ENCODE data around the gene FRMD1.

The FRMD1 gene

GRCh38 chr6:168116975-168117899, 38.2 kb upstream of the FRMD1 start:
- TF ChIP-seq, protein P1, sequence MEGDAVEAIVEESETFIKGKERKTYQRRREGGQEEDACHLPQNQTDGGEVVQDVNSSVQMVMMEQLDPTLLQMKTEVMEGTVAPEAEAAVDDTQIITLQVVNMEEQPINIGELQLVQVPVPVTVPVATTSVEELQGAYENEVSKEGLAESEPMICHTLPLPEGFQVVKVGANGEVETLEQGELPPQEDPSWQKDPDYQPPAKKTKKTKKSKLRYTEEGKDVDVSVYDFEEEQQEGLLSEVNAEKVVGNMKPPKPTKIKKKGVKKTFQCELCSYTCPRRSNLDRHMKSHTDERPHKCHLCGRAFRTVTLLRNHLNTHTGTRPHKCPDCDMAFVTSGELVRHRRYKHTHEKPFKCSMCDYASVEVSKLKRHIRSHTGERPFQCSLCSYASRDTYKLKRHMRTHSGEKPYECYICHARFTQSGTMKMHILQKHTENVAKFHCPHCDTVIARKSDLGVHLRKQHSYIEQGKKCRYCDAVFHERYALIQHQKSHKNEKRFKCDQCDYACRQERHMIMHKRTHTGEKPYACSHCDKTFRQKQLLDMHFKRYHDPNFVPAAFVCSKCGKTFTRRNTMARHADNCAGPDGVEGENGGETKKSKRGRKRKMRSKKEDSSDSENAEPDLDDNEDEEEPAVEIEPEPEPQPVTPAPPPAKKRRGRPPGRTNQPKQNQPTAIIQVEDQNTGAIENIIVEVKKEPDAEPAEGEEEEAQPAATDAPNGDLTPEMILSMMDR (IDR thresholded peaks at IDR 0.05) = no peak
- no peak overlapping the region for H3K4me3 ChIP-seq (ENCODE audit: low read depth in 1 of 2, low read length in 1 of 2)
- H3K27me3 ChIP-seq = no peaks in the 10 kb centered on the region
- H3K9me3 ChIP-seq = no peaks in the 10 kb centered on the region
- H3K36me3 ChIP-seq = no peaks in the 10 kb centered on the region
- H3K27ac ChIP-seq = no peak overlapping the region
- H3K4me1 ChIP-seq (ENCODE audit: control insufficient read depth in 1 of 2, insufficient read depth in 1 of 2, low read depth in 1 of 2, low read length in 1 of 2) = no peaks in the 10 kb centered on the region

DNA sequence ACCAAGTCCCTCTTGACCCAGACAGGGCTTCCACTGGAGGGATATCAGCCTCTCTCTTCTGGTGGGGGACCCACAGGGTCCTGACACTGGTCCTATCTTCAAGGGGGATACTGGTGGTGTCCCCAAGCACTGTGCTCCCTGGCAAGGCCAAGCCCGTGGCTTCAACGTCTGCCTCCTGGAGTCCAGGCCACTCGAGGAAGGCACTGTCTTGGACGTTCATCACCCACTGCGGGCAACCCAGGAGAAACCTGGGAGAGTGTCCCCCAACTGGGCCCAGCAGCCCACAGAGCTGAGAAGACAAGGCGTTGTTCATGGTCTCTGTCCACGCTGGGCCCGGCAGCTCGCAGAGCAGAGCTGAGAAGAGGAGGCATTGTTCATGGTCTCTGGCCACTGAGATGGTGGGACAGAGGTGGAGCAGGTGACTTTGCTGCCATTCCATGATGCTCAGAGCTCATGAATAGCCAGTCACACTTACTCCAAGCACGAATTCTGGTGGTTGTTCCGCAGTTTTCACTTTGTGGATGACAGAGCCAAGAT, 37.5 kb upstream of the FRMD1 start:
- no peak overlapping the region for H3K27ac ChIP-seq
- H3K36me3 ChIP-seq = no peaks in the 10 kb centered on the region
- H3K4me1 ChIP-seq (ENCODE audit: control insufficient read depth in 1 of 2, insufficient read depth in 1 of 2, low read depth in 1 of 2, low read length in 1 of 2) = no peaks in the 10 kb centered on the region
- TF ChIP-seq, protein P1 (IDR thresholded peaks at IDR 0.05) = no peak
- H3K9me3 ChIP-seq = no peaks in the 10 kb centered on the region
- no peaks in the 10 kb centered on the region for H3K27me3 ChIP-seq
- H3K4me3 ChIP-seq (ENCODE audit: low read depth in 1 of 2, low read length in 1 of 2) = no peak overlapping the region

DNA sequence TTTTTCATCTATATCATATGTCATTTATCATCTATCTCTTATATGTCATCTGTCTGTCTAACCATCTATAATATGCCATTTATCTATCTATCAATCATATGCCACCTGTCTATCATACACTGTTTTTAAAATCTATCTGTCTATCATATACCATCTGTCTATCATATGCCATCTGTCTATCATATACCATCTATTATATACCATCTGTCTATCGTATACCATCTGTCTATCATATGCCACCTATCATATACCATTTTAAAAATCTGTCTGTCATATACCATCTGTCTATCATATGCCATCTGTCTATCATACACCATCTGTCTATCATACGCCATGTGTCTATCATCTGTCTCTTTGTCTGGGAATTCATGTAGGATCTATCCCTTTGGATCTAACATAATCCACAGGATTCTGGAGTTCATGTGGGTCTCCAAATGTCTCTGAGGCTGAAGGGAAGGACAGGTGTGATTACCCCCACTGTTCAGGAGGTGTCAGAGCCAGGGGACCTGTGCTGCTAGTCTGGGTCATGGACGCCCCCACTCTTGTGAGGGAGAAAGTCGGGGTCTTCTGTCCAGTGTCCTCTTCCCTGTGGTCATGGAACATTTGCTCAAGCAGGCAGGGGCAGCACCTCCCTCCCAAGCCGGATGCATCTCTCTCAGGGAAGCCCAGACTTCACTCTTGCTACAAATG, 36.9 kb upstream of the FRMD1 start:
- H3K27ac ChIP-seq = no peak overlapping the region
- no peaks in the 10 kb centered on the region for H3K27me3 ChIP-seq
- H3K9me3 ChIP-seq = no peaks in the 10 kb centered on the region
- TF ChIP-seq, protein P1 (IDR thresholded peaks at IDR 0.05) = no peak
- H3K36me3 ChIP-seq = no peaks in the 10 kb centered on the region
- H3K4me1 ChIP-seq (ENCODE audit: control insufficient read depth in 1 of 2, insufficient read depth in 1 of 2, low read depth in 1 of 2, low read length in 1 of 2) = no peaks in the 10 kb centered on the region
- H3K4me3 ChIP-seq (ENCODE audit: low read depth in 1 of 2, low read length in 1 of 2) = no peak overlapping the region

DNA sequence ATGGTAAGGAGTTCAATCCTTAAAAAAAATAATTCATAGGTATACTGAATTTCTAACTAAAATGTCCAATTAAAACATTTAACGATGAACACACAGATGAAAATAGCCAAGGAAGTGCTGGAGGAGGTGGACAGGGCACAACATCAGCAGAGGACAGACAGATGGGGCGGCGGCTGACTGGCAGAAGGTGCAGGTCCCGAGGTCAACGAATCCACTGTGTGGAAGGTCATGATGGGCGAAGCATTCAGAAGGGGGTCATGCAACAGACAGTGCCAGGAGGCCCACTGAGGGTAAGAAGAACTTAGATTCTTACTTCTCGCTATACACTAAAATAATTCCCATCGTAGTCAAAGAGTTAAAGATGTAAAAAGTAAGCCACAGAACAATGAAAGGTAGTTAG, 34.2 kb upstream of the FRMD1 start:
- no peaks in the 10 kb centered on the region for H3K4me1 ChIP-seq (ENCODE audit: control insufficient read depth in 1 of 2, insufficient read depth in 1 of 2, low read depth in 1 of 2, low read length in 1 of 2)
- no peak overlapping the region for H3K27ac ChIP-seq
- no peaks in the 10 kb centered on the region for H3K27me3 ChIP-seq
- no peak overlapping the region for H3K4me3 ChIP-seq (ENCODE audit: low read depth in 1 of 2, low read length in 1 of 2)
- TF ChIP-seq, protein P1 (IDR thresholded peaks at IDR 0.05) = no peak
- H3K9me3 ChIP-seq = no peaks in the 10 kb centered on the region
- H3K36me3 ChIP-seq = no peaks in the 10 kb centered on the region

DNA sequence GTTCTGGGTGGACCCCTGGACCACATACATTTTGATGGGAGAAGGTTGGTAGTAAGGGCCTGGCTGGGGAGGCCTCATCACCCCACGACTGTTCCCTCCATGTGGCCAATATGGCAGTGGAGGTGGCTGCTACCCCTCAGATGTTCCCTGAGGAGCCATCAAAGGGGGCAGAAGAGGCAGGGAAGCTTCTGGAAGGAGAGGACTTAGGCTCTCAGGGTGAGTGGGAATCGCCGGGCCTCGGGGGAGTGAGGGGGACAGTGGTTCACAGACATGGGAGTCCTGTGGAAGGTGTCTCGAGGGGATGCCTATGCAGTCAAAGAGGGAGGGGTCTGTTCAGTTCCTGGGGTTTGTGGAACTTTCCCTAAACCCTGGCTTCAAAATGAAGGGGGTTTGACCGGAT, 32.9 kb upstream of the FRMD1 start:
- no peaks in the 10 kb centered on the region for H3K27me3 ChIP-seq
- TF ChIP-seq, protein P1 (IDR thresholded peaks at IDR 0.05) = no peak
- no peaks in the 10 kb centered on the region for H3K36me3 ChIP-seq
- H3K4me3 ChIP-seq (ENCODE audit: low read depth in 1 of 2, low read length in 1 of 2) = no peak overlapping the region
- no peak overlapping the region for H3K27ac ChIP-seq
- H3K4me1 ChIP-seq (ENCODE audit: control insufficient read depth in 1 of 2, insufficient read depth in 1 of 2, low read depth in 1 of 2, low read length in 1 of 2) = no peaks in the 10 kb centered on the region
- H3K9me3 ChIP-seq = no peaks in the 10 kb centered on the region

Data from neutrophil (primary cell).